Stimulated activated CD4-positive, alpha-beta T cell treated with anti-CD3 and anti-CD28 coated beads, TNF-alpha, amount 100 ng/mL, for 24 hours (primary cell): ENCODE data around the gene GFY.
A peak's percentile ranks its signal among the peaks of the same experiment; 100 is the strongest.
"Not testable (repeated sequence)": the region's sequence is repeated elsewhere in the genome, so short reads cannot be mapped to it uniquely, and the experiment has no call there.

ENCODE experiments used
- DNase-seq, 3 experiments: peaks; one replicate each; pipeline ENCODE4 v3.0.0-alpha.2; 2020; ENCODE audit warnings: low read depth in 3 of 3

Gene GFY

GRCh38 chr19:49442771-49443365 lies 17.7 kb downstream of the GFY start:
- peak in 2 of 3 experiments; percentile 13 to 67 for DNase-seq

GRCh38 chr19:49443366-49444099 lies 18.3 kb downstream of the GFY start:
- DNase-seq, result peak; percentile 85 to 93 (median 90)

DNA sequence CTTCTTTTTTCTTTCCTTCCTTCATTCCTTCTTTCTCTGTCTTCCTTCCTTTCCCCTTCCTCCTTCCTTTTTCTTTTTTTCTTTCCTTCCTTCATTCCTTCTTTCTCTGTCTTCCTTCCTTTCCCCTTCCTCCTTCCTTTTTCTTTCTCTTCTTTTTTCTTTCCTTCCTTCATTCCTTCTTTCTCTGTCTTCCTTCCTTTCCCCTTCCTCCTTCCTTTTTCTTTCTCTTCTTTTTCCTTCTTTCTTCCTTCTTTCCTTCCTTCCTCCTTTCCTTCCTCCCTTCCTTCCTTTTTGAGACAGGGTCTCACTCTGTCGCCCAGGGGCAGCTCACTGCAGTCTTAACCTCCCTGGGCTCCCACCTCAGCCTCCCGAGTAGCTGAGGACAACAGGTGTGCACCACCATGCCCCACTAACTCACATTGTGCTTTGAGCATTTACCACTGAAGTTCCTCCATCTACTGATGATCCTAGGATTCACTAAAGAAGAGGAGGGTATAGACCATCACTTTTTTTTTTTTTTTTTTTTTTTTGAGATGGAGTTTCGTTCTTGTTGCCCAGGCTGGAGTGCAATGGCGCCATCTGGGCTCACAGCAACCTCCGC lies 19.0 kb downstream of the GFY start:
- not testable (repeated sequence) for DNase-seq

- no peak for DNase-seq
These were observed 20.8 kb downstream of the GFY start for GRCh38 chr19:49445997-49446396.

DNA sequence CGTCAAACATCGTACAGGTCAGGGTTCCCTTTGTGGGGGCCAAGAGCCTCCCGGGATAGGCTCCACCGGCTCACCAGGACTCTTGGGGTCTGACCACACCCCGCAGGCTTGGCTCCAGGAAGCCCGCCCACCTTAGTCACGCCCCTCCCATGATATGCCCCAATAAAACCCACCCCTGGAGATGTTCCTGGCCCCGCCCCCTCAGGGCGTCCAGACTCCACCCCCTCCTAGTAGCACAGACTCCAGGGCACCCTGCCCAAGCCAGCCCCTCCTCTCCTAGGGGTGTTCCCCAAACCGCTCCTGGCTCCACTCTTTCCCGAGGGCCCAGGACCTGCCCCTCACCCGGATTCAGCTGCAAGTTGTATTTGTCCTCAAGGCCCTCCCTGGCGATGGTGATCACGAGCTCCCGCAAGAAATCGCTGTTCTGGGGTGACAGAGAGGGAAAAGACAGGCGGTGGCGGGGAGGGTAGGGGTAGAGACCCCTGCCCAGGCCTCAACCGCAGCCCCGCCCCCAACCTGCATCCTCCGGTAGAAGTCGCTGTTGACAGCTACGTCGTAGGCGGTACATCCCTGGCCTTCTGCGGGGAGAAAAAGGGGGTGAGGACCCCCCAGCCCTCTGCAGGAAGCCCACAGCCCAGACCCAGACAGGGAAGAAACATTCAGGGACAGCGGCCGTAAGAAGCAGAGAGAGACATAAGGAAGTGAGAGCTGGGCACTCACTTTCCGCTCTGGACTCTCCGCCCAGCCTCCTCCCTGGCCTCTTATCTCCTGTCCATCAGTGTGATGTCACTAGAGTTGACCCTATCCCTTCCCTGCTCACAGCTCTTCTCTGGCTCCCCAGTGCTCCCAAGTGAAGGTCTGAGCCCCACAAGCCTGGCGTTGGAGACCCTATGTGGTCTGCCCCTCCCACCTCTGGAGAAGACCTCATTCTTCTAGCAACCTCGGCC lies 22.6 kb downstream of the GFY start:
- peak in 1 of 3 experiments; percentile 39 for DNase-seq

GRCh38 chr19:49448432-49448786 lies 23.2 kb downstream of the GFY start:
- no peak for DNase-seq

DNA sequence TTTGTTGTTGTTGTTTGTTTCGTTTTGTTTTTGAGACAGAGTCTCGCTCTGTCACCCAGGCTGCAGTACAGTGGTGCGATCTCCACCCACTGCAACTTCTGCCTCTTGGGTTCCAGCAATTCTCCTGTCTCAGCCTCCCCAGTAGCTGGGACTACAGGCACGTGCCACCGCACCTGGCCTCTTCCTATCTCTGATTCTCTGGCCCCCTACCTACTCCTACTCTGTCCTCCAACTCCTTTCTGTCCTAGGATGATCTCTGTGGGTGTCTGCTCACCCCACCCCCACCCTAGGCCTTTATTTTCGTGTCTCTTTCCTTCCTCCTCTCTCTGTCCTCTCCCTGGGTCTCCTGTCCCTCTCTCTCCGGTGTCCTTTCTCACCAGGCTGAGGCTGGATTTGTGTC lies 25.2 kb downstream of the GFY start:
- no peak for DNase-seq

- DNase-seq, result peak; percentile 86 to 94 (median 93)
These were observed 26.4 kb downstream of the GFY start, which contains the start of gene PIH1D1 for GRCh38 chr19:49451430-49452181. Gene PIH1D1, minus strand, starts transcription at chr19:49451814. Its CDS starts 240 bp downstream, at chr19:49451574.

DNA sequence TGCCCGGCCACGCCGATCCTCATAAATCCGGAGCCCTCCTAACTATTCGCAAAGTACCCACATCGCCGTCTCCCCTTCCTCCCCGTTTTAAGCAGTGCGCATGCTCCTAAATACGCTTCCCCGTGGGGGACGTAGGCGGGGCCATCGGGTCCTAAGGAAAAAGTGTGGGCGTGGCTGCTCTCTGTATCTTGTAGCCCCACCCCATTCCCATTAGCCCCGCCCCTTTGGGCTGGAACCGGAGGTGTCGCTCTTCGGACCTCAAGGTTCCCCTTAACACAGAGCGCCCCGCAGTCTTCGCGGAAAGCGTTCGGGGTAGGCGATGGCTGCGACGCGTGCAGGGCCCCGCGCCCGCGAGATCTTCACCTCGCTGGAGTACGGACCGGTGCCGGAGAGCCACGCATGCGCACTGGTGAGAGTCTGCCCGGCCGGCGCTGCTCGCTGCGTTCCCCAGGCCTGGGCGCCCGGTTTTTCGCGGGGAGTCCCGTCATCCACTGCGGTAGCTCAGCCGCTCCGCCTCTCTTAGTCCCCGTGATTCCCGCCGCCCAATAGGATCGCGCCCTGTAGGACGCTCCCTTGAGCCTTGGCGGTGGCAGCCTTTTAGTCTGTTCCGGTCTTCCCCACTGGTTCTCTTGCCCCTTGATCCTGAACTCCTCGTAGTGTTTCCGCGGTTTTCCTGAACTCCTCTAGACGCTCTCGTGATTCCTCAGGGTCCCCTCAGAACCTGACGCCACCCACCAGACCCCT lies 28.0 kb downstream of the GFY start, which contains the start of gene ALDH16A1:
Gene ALDH16A1, plus strand, starts transcription at position 213 of the 744 bp plus-strand sequence. Its CDS starts 107 bp downstream, at position 320.
- DNase-seq, result peak; percentile 95 to 97 (median 96)

- DNase-seq, result no peak
These were observed 28.6 kb downstream of the GFY start for GRCh38 chr19:49453757-49454240.

GRCh38 chr19:49455773-49456172 lies 30.6 kb downstream of the GFY start:
- DNase-seq, result no peak

DNA sequence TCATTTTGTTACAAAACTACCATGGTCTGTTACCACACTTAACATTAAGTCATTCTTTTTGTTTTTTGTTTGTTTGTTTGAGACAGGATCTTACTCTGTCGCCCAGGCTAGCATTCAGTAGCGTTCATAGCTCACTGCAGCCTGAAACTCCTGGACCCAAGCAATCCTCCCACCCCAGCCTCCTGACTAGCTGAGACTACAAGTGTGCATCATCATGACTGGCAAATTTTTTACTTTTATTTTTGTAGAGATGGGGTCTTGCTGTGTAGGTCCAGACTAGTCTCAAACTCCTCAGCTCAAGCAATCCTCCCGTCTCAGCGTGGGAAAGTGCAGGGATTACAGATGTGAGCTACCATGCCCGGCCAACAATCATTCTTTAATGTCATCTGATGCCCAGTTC lies 31.1 kb downstream of the GFY start:
- DNase-seq, result no peak

GRCh38 chr19:49458567-49458903 lies 33.3 kb downstream of the GFY start:
- no peak for DNase-seq

DNA sequence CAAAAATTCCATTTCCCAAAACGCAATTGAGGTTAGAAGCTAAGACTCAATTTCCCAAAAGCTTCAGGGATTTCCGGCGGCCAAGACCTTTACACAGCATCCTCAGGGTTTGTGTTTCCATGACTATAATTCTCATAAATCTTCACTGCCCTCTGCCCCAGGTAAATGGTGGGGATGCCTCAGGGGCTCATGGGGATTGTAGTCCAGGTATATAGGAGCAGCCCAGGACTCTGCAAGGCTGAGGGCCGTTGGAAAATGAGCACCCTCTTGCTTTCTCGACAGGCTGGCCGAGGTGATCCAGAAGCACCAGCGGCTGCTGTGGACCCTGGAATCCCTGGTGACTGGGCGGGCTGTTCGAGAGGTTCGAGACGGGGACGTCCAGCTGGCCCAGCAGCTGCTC lies 34.2 kb downstream of the GFY start:
- DNase-seq, result no peak

DNA sequence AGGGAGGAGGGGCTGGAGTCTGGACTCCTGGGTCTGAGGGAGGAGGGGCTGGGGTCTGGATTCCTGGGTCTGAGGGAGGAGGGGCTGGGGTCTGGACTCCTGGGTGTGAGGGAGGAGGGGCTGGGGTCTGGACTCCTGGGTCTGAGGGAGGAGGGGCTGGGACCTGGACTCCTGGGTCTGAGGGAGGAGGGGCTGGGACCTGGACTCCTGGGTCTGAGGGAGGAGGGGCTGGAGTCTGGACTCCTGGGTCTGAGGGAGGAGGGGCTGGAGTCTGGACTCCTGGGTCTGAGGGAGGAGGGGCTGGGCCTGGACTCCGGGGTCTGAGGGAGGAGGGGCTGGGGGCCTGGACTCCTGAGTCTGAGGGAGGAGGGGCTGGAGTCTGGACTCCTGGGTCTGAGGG lies 35.9 kb downstream of the GFY start:
- DNase-seq, result not testable (repeated sequence)

DNA sequence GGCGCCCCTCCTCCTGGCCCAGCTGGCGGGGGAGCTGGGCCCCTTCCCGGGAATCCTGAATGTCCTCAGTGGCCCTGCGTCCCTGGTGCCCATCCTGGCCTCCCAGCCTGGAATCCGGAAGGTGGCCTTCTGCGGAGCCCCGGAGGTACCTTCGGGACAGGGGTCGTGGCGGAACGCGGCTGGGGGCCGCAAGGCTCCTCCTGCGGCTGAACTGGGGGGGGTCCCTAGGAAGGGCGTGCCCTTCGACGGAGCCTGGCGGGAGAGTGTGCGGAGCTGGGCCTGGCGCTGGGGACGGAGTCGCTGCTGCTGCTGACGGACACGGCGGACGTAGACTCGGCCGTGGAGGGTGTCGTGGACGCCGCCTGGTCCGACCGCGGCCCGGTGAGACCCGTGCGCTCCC lies 36.5 kb downstream of the GFY start:
- no peak for DNase-seq

DNA sequence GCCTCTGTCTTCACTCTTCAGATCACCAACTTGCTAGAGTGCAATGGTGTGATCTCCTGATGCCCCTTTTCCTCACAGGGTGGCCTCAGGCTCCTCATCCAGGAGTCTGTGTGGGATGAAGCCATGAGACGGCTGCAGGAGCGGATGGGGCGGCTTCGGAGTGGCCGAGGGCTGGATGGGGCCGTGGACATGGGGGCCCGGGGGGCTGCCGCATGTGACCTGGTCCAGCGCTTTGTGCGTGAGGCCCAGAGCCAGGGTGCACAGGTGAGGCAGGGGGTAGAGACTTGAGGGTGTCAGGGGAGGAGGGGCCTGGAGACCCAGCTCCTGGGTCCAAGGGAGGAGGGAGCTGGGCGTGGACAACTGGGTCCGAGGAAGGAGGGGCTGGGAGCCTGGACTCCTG lies 37.3 kb downstream of the GFY start:
- DNase-seq, result no peak

- DNase-seq, result no peak
These were observed 39.0 kb downstream of the GFY start for GRCh38 chr19:49463960-49464740.

- DNase-seq, result no peak
These were observed 40.2 kb downstream of the GFY start for GRCh38 chr19:49465371-49465770.

GRCh38 chr19:49468199-49468598 lies 43.0 kb downstream of the GFY start:
- no peak for DNase-seq
